ENCODE data around the gene ANKHD1.

- no peak for TF ChIP-seq EZH2 (IDR thresholded peaks at IDR 0.05; ENCODE audit: insufficient read depth, poor library complexity, severe bottlenecking)
- no peak for TF ChIP-seq EZH2phosphoT487 (IDR thresholded peaks at IDR 0.05; ENCODE audit: insufficient read depth, low read depth)
These were observed 37.2 kb upstream of the ANKHD1 start for GRCh38 chr5:140364472-140364765.
